Measurements from ENCODE around the gene WDR26. TPM values are rescaled to one million over a fixed set of nuclear protein-coding genes. Genes with fewer than 3 reads are reported as not detected.

WDR26 gene
- total RNA-seq, 1 donor from 2014 or later: 60.7 TPM

DNA sequence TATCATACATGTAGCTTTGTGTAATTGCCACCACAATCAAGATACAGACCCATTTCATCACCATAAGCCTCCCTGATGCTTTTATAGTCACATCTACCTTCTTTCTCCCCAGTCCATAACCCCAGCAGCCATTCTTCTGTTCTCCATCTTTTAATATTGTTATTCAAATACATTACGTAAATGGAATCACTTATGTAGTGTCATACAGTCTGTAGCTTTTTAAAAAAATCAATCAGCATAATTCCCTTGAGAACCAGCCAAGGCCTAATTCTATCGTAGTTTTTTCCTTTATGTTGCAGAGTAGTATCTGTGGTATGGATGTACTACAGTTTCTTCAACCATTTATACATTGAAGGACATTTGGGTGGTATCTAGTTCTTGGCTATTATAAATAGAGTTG is 31.6 kb upstream of the WDR26 start:
- no peak overlapping the region for H3K4me3 ChIP-seq
- intact Hi-C loops (cut with micrococcal nuclease): no loop called here
- H3K36me3 ChIP-seq: no peaks in the 10 kb centered on the region
- TF ChIP-seq, protein P1, sequence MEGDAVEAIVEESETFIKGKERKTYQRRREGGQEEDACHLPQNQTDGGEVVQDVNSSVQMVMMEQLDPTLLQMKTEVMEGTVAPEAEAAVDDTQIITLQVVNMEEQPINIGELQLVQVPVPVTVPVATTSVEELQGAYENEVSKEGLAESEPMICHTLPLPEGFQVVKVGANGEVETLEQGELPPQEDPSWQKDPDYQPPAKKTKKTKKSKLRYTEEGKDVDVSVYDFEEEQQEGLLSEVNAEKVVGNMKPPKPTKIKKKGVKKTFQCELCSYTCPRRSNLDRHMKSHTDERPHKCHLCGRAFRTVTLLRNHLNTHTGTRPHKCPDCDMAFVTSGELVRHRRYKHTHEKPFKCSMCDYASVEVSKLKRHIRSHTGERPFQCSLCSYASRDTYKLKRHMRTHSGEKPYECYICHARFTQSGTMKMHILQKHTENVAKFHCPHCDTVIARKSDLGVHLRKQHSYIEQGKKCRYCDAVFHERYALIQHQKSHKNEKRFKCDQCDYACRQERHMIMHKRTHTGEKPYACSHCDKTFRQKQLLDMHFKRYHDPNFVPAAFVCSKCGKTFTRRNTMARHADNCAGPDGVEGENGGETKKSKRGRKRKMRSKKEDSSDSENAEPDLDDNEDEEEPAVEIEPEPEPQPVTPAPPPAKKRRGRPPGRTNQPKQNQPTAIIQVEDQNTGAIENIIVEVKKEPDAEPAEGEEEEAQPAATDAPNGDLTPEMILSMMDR (IDR thresholded peaks at IDR 0.05; ENCODE audit: borderline replicate concordance): no peak
- H3K4me1 ChIP-seq: no peaks in the 10 kb centered on the region
- no peak for DNase-seq
- H3K27ac ChIP-seq (replicated peaks): no peak overlapping the region
- H3K9me3 ChIP-seq (replicated peaks): no peaks in the 10 kb centered on the region
- no peaks in the 10 kb centered on the region for H3K27me3 ChIP-seq (ENCODE audit: low read depth)

DNA sequence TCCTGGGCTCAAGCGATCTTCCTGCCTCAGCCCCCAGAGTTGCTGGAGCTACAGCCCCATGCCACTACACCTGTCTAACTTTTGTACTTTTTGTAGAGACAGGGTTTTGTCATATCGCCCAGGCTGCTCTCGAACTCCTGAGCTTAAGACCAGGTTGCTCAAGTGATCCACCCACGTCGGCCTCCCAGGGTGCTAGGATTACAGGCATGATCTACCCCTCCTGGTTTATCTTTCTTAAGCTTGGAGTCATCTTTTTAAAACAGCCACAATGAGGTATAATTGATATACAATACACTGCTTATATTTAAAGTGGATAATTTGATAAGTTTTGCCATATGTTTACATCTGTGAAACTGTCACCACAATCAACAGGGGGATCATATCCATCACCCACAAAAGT is 25.4 kb upstream of the WDR26 start:
- TF ChIP-seq, protein P1 (IDR thresholded peaks at IDR 0.05; ENCODE audit: borderline replicate concordance): no peak
- intact Hi-C loops (cut with micrococcal nuclease): no loop called here
- Histone ChIP-seq H3K27me3 (ENCODE audit: low read depth) (no peaks in the 10 kb centered on the region), H3K27ac (replicated peaks) (peak overlapping the region; percentile 40), H3K9me3 (replicated peaks) (no peaks in the 10 kb centered on the region), H3K4me1 (peaks cover 30% of the 10 kb centered on the region), H3K36me3 (no peaks in the 10 kb centered on the region), H3K4me3 (no peak overlapping the region)
- DNase-seq: no peak

DNA sequence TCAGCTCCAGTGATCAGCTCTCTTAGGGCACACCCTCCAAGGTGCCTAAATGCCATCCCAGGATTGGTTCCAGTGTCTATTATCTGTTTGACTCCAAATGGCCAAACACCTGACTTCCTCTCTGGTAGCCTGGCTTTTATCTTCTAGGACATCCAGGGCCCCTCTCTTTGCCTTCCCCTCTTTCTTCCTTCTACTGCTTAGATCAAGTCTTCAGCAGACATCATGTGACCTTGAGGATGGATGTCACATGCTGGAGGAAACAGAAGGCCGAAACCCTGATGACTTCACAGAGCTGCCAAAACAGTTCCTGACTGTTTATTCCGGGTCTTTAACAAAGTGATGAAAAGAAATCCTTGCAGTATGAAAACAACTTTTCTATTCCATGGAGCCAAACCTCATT is 24.4 kb upstream of the WDR26 start:
- Histone ChIP-seq H3K36me3 (no peaks in the 10 kb centered on the region), H3K27me3 (ENCODE audit: low read depth) (no peaks in the 10 kb centered on the region), H3K27ac (replicated peaks) (peak overlapping the region; percentile 40), H3K4me1 (peaks cover 30% of the 10 kb centered on the region), H3K9me3 (replicated peaks) (no peaks in the 10 kb centered on the region), H3K4me3 (no peak overlapping the region)
- no peak for DNase-seq
- TF ChIP-seq, protein P1 (IDR thresholded peaks at IDR 0.05; ENCODE audit: borderline replicate concordance): no peak
- intact Hi-C loops (cut with micrococcal nuclease): no loop called here

DNA sequence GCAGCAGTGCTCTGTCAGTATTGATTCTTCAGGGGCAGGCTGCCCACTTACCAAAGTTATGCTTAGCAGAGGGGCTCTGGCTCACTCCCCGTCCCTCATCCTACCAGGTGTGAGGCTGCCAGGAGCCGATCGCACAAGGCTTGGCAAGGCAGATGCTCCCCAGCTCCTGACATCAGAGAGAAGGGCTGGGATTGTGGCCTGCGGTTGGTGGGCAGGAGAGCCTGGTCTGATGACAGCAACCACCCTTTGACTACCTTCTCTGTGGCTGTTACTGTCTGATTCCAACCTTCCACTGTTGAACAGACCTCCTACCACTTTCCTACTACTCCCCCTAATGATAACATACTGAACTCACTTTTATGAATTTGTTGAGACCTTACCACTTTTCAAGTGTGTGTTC is 23.7 kb upstream of the WDR26 start:
- intact Hi-C loops (cut with micrococcal nuclease): no loop called here
- no peaks in the 10 kb centered on the region for H3K27me3 ChIP-seq (ENCODE audit: low read depth)
- H3K36me3 ChIP-seq: no peaks in the 10 kb centered on the region
- DNase-seq: no peak
- H3K9me3 ChIP-seq (replicated peaks): no peaks in the 10 kb centered on the region
- TF ChIP-seq, protein P1 (IDR thresholded peaks at IDR 0.05; ENCODE audit: borderline replicate concordance): no peak
- no peak overlapping the region for H3K4me3 ChIP-seq
- H3K27ac ChIP-seq (replicated peaks): peak overlapping the region; percentile 69
- H3K4me1 ChIP-seq: peaks cover 30% of the 10 kb centered on the region

DNA sequence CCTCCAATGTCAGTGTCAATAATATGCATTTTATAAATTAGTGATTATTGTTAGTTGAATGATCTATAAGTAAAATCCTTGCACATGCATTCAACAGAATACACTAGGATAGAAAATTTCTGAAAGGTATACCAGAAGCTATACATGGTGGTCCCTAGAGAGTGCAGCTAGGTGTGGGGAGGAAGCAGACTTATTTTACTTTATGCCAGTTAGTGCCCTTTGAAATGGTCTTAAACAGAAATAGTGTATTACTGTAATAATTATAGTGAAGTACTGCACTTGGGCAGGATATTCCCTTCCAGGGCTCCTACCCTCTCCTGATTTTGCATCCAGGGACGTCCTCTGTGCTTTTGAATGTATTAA is 23.2 kb upstream of the WDR26 start:
- H3K4me1 ChIP-seq: peaks cover 30% of the 10 kb centered on the region
- no peaks in the 10 kb centered on the region for H3K27me3 ChIP-seq (ENCODE audit: low read depth)
- no peaks in the 10 kb centered on the region for H3K9me3 ChIP-seq (replicated peaks)
- peak overlapping the region; percentile 69 for H3K27ac ChIP-seq (replicated peaks)
- intact Hi-C loops (cut with micrococcal nuclease): no loop called here
- TF ChIP-seq, protein P1 (IDR thresholded peaks at IDR 0.05; ENCODE audit: borderline replicate concordance): no peak
- DNase-seq: no peak
- H3K36me3 ChIP-seq: no peaks in the 10 kb centered on the region
- H3K4me3 ChIP-seq: no peak overlapping the region

DNA sequence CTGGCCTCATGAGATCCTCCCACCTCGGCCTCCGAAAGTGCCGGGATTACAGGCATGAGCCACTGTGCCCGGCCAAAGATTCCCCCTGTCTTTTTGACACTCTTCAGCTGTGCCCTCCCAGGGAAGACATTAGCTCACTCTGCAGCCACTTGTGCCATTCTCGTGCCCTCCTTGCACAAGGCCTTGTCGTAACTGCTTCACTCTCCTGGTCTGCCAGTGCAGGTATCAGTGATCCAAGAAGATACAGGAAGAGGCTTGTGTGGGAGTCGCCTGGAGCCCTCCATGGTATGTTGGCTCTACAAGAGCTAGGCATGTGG is 22.0 kb upstream of the WDR26 start:
- intact Hi-C loops (cut with micrococcal nuclease): no loop called here

More for the DNA sequence above, 22.0 kb upstream of the WDR26 start:
- H3K4me1 ChIP-seq: peaks cover 30% of the 10 kb centered on the region
- H3K36me3 ChIP-seq: no peaks in the 10 kb centered on the region
- no peak overlapping the region for H3K4me3 ChIP-seq
- H3K27ac ChIP-seq (replicated peaks): peak overlapping the region; percentile 69
- no peaks in the 10 kb centered on the region for H3K27me3 ChIP-seq (ENCODE audit: low read depth)
- DNase-seq: no peak
- no peaks in the 10 kb centered on the region for H3K9me3 ChIP-seq (replicated peaks)
- TF ChIP-seq, protein P1 (IDR thresholded peaks at IDR 0.05; ENCODE audit: borderline replicate concordance): no peak

All from left ventricle myocardium inferior (tissue), 1 donor.